H9 (cell line): ENCODE data around the gene TENM4. TPM values are rescaled to one million over a fixed set of nuclear protein-coding genes. Genes with fewer than 3 reads are reported as not detected.

ENCODE experiments used
- DNase-seq: peaks from one replicate; pipeline ENCODE4 v3.0.0-alpha.2; 2017
- H2AFZ ChIP-seq: one replicate; pipeline ENCODE4 v1.6.1; 2013; ENCODE audit warnings: mild to moderate bottlenecking, low read length, control low read depth, moderate library complexity
- H2AK5ac ChIP-seq: 2 replicates; pipeline ENCODE4 v1.6.1; 2013; ENCODE audit warnings: low read length, control low read depth, mixed read lengths; ENCODE audit not compliant: insufficient read length
- H2BK120ac ChIP-seq: one replicate; pipeline ENCODE4 v1.6.1; 2013; ENCODE audit warnings: low read depth, mild to moderate bottlenecking, low read length, control low read depth, inconsistent platforms; ENCODE audit not compliant: poor library complexity, severe bottlenecking
- H2BK12ac ChIP-seq: 2 replicates; pipeline ENCODE4 v1.6.1; 2013; ENCODE audit warnings: low read length, control low read depth, mixed read lengths, low read depth; ENCODE audit not compliant: insufficient read length
- H2BK15ac ChIP-seq: 2 replicates; pipeline ENCODE4 v1.6.1; 2013; ENCODE audit warnings: low read depth, low read length, control low read depth
- H2BK20ac ChIP-seq: one replicate; pipeline ENCODE4 v1.6.1; 2013; ENCODE audit warnings: low read depth, mild to moderate bottlenecking, low read length, control low read depth, inconsistent platforms; ENCODE audit not compliant: poor library complexity, severe bottlenecking
- H2BK5ac ChIP-seq: 2 replicates; pipeline ENCODE4 v1.6.1; 2013; ENCODE audit warnings: low read length, control low read depth, mixed read lengths; ENCODE audit not compliant: insufficient read length
- H3K14ac ChIP-seq: 2 replicates; pipeline ENCODE4 v1.6.1; 2013; ENCODE audit warnings: low read length, control low read depth; ENCODE audit not compliant: insufficient read depth
- H3K18ac ChIP-seq: 2 replicates; pipeline ENCODE4 v1.6.1; 2013; ENCODE audit warnings: low read depth, mild to moderate bottlenecking, mixed read lengths, low read length, control low read depth; ENCODE audit not compliant: insufficient read length
- H3K23ac ChIP-seq: 2 replicates; pipeline ENCODE4 v1.6.1; 2013; ENCODE audit warnings: low read length, control low read depth, mixed read lengths, low read depth; ENCODE audit not compliant: insufficient read length
- H3K23me2 ChIP-seq: 2 replicates; pipeline ENCODE4 v1.6.1; 2013; ENCODE audit warnings: low read depth, mild to moderate bottlenecking, mixed read lengths, low read length, control low read depth; ENCODE audit not compliant: insufficient read length, poor library complexity, severe bottlenecking
- H3K27ac ChIP-seq: 2 replicates; pipeline ENCODE4 v1.5.1; 2013; ENCODE audit warnings: low read length, control low read depth, mixed read lengths, low read depth; ENCODE audit not compliant: insufficient read length
- H3K27me3 ChIP-seq: 2 replicates; pipeline ENCODE4 v1.6.1; 2013; ENCODE audit warnings: low read length, control low read depth, inconsistent platforms; ENCODE audit not compliant: insufficient read depth
- H3K4ac ChIP-seq: 2 replicates; pipeline ENCODE4 v1.6.1; 2013; ENCODE audit warnings: low read depth, mild to moderate bottlenecking, control low read depth, inconsistent platforms, low read length, moderate library complexity
- H3K4me1 ChIP-seq: 2 replicates; pipeline ENCODE4 v1.6.1; 2013; ENCODE audit warnings: low read length, control low read depth, inconsistent platforms; ENCODE audit not compliant: insufficient read depth
- H3K4me2 ChIP-seq: 2 replicates; pipeline ENCODE4 v1.6.1; 2013; ENCODE audit warnings: low read length, control low read depth, mixed read lengths; ENCODE audit not compliant: insufficient read length, insufficient read depth
- H3K56ac ChIP-seq: 2 replicates; pipeline ENCODE4 v1.6.1; 2013; ENCODE audit warnings: low read depth, mild to moderate bottlenecking, mixed read lengths, low read length, control low read depth; ENCODE audit not compliant: insufficient read length
- H3K79me1 ChIP-seq: 2 replicates; pipeline ENCODE4 v1.6.1; 2013; ENCODE audit warnings: low read depth, mild to moderate bottlenecking, moderate library complexity, low read length, control low read depth, inconsistent platforms; ENCODE audit not compliant: insufficient read depth, poor library complexity, severe bottlenecking
- H3K79me2 ChIP-seq: 2 replicates; pipeline ENCODE4 v1.6.1; 2013; ENCODE audit warnings: low read length, control low read depth, inconsistent platforms; ENCODE audit not compliant: insufficient read depth
- H3K9ac ChIP-seq: 2 replicates; pipeline ENCODE4 v1.6.1; 2013; ENCODE audit warnings: low read length, control low read depth, mixed read lengths; ENCODE audit not compliant: insufficient read length; ENCODE audit errors: extremely low read depth
- H3K9me3 ChIP-seq: one replicate; pipeline ENCODE4 v1.6.1; 2013; ENCODE audit warnings: low read depth, low read length, inconsistent platforms; ENCODE audit not compliant: control insufficient read depth
- H3T11ph ChIP-seq: one replicate; pipeline ENCODE4 v1.6.1; 2013; ENCODE audit warnings: mild to moderate bottlenecking, low read length, control low read depth, inconsistent platforms
- H4K20me1 ChIP-seq: one replicate; pipeline ENCODE4 v1.6.1; 2013; ENCODE audit not compliant: control insufficient read depth, insufficient read length, insufficient read depth
- H4K5ac ChIP-seq: 2 replicates; pipeline ENCODE4 v1.6.1; 2013; ENCODE audit warnings: low read depth, mild to moderate bottlenecking, mixed read lengths, low read length, control low read depth; ENCODE audit not compliant: insufficient read length
- H4K8ac ChIP-seq: replicated peaks from 2 replicates; pipeline ENCODE4 v1.6.1; 2013; ENCODE audit warnings: low read length, control low read depth, mixed read lengths, low read depth; ENCODE audit not compliant: insufficient read length
- H4K91ac ChIP-seq: 2 replicates; pipeline ENCODE4 v1.6.1; 2013; ENCODE audit warnings: low read depth, mild to moderate bottlenecking, moderate library complexity, mixed read lengths, low read length, control low read depth; ENCODE audit not compliant: insufficient read length
- H3K27ac Mint-ChIP-seq, 3 experiments: 2 replicates in 2 of 3; 3 replicates in 1 of 3; pipeline ENCODE4 v1.8.0; 2020 to 2021; ENCODE audit warnings: mixed read lengths in 3 of 3, mild to moderate bottlenecking in 1 of 3, moderate library complexity in 1 of 3
- H3K27me3 Mint-ChIP-seq: 2 replicates; pipeline ENCODE4 v1.8.0; 2021; ENCODE audit warnings: low read depth, mild to moderate bottlenecking, moderate library complexity, mixed read lengths
- H3K36me3 Mint-ChIP-seq, 3 experiments: 2 replicates in 2 of 3; 3 replicates in 1 of 3; pipeline ENCODE4 v1.8.0; 2020 to 2021; ENCODE audit warnings: low read depth in 3 of 3, mixed read lengths in 3 of 3; ENCODE audit not compliant: insufficient read depth in 1 of 3
- H3K4me1 Mint-ChIP-seq, 2 experiments: 2 replicates each; pipeline ENCODE4 v1.8.0; 2020; ENCODE audit warnings: mixed read lengths in 2 of 2
- H3K4me3 Mint-ChIP-seq, 2 experiments: 2 replicates in 1 of 2; 3 replicates in 1 of 2; pipeline ENCODE4 v1.8.0; 2020 to 2021; ENCODE audit warnings: mild to moderate bottlenecking in 2 of 2, mixed read lengths in 2 of 2, moderate library complexity in 1 of 2
- H3K9me3 Mint-ChIP-seq, 2 experiments: 2 replicates in 1 of 2; 3 replicates in 1 of 2; pipeline ENCODE4 v1.8.0; 2020; ENCODE audit warnings: mild to moderate bottlenecking in 2 of 2, mixed read lengths in 2 of 2, moderate library complexity in 1 of 2
- WGBS: extraction: QIAGEN DNeasy Blood & Tissue Kit; methylation state at CpG from one replicate; pipeline ENCODE4 v1.1.7; 2013; ENCODE audit warnings: missing lambda C conversion rate, low lambda C conversion rate, mixed read lengths; ENCODE audit not compliant: insufficient read length; ENCODE audit errors: extremely low coverage; 5-methylcytosine and 5-hydroxymethylcytosine counted together
- total RNA-seq: library from RNA; stranded (reverse); gene quantifications from 2 replicates; pipeline ENCODE4 v1.2.1, GENCODE V29; 2021
- TF ChIP-seq, protein P1 (sequence below): fragments of 200-600 bp; sonication (generic); conservative IDR thresholded peaks from 3 replicates; pipeline ENCODE4 v1.8.0; 2021; ENCODE audit warnings: antibody characterized with exemption, mild to moderate bottlenecking

The TENM4 gene
- total RNA-seq, 1 experiment from 2014 or later: 4.6 TPM

DNA sequence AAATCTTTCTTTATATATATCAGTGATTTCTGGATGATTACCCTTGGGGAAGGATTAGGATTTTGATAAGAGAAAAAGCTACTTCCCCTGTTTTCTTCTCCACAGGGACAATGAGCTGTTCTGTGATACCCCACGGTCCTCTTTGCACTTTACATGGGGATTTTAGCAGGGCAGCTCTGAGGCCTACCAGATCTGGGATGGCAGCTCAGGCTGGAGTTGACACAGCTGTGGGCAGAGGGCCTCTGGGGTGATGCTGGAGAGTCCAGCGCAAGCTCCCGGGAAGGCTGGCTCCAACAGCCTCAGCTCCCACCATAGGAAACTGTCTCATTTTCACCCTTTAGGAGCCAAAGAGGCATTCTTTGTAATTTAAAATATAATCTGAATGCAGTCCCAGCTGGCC lies 482.4 kb downstream of the TENM4 start:
- Histone ChIP-seq H3K56ac (no peak overlapping the region), H3K9me3 (no peaks in the 10 kb centered on the region), H3K9ac (no peak overlapping the region), H2AK5ac (no peak overlapping the region), H2BK12ac (no peak overlapping the region), H3K14ac (no peak overlapping the region), H3K27ac (no peak overlapping the region), H3K27me3 (no peaks in the 10 kb centered on the region; the same call in 1 of the 2 replicates), H4K91ac (no peak overlapping the region), H3K4me2 (no peak overlapping the region), H3K4me1 (peaks cover 2% of the 10 kb centered on the region), H4K5ac (no peak overlapping the region), H3K4ac (no peak overlapping the region), H3K18ac (no peak overlapping the region), H2BK120ac (no peak overlapping the region), H3K79me2 (no peaks in the 10 kb centered on the region), H4K8ac (no peak overlapping the region), H3K23ac (no peak overlapping the region), H3T11ph (no peak overlapping the region), H2BK5ac (no peak overlapping the region), H3K23me2 (peaks cover 8% of the 10 kb centered on the region), H2AFZ (no peak overlapping the region), H2BK15ac (no peak overlapping the region), H4K20me1 (no peaks in the 10 kb centered on the region), H2BK20ac (no peak overlapping the region), H3K79me1 (no peaks in the 10 kb centered on the region)
- H3K4me3 Mint-ChIP-seq: no peak overlapping the region
- no peaks in the 10 kb centered on the region for H3K9me3 Mint-ChIP-seq
- no CpG with 5 or more reads among the region's 3 CpGs for WGBS
- no peak for DNase-seq
- TF ChIP-seq, protein P1, sequence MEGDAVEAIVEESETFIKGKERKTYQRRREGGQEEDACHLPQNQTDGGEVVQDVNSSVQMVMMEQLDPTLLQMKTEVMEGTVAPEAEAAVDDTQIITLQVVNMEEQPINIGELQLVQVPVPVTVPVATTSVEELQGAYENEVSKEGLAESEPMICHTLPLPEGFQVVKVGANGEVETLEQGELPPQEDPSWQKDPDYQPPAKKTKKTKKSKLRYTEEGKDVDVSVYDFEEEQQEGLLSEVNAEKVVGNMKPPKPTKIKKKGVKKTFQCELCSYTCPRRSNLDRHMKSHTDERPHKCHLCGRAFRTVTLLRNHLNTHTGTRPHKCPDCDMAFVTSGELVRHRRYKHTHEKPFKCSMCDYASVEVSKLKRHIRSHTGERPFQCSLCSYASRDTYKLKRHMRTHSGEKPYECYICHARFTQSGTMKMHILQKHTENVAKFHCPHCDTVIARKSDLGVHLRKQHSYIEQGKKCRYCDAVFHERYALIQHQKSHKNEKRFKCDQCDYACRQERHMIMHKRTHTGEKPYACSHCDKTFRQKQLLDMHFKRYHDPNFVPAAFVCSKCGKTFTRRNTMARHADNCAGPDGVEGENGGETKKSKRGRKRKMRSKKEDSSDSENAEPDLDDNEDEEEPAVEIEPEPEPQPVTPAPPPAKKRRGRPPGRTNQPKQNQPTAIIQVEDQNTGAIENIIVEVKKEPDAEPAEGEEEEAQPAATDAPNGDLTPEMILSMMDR: no peak
- H3K27me3 Mint-ChIP-seq: peaks cover 26% of the 10 kb centered on the region
- H3K36me3 Mint-ChIP-seq: no peaks in the 10 kb centered on the region
- H3K4me1 Mint-ChIP-seq: peaks cover 14 to 39% of the 10 kb centered on the region in 2 experiments
- H3K27ac Mint-ChIP-seq: no peak overlapping the region
